DMS114 treated with DMSO at 0.1 percent for 48 hours (cell line): ENCODE data around the gene KANK2.

Source experiments
- DNase-seq: peaks from one replicate; lab custom pipeline; 2025; ENCODE audit not compliant: unreplicated experiment; lab: John Stamatoyannopoulos, UW

The KANK2 gene

DNA sequence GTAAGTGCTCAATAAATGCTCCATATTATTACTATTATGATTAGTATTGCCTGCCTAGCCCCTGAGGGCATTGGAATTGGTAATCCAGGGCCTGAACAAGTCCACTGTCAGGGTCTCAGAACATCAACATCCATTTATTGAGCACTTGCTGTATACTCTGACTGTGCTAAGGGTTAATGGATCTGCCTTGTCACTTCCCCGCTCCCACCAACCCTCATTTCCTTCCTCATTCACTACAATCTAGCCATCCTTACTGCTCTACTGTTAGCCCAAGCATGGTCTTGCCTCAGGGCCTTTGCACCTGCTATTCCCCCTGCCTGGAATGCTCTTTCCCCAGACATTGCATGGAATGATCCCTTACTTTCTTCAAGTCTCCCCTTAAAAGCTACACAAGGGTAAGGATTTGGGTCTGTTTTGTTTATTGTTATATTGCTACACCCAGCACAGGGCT lies 29.4 kb upstream of the KANK2 start:
- DNase-seq = no peak

GRCh38 chr19:11225815-11226214 lies 28.5 kb upstream of the KANK2 start:
- DNase-seq = no peak

GRCh38 chr19:11225172-11225571 lies 27.8 kb upstream of the KANK2 start:
- DNase-seq = no peak

- DNase-seq = no peak
Observed at GRCh38 chr19:11224429-11224828, 27.1 kb upstream of the KANK2 start.

- no peak for DNase-seq
Observed at GRCh38 chr19:11223200-11223599, 25.9 kb upstream of the KANK2 start.

DNA sequence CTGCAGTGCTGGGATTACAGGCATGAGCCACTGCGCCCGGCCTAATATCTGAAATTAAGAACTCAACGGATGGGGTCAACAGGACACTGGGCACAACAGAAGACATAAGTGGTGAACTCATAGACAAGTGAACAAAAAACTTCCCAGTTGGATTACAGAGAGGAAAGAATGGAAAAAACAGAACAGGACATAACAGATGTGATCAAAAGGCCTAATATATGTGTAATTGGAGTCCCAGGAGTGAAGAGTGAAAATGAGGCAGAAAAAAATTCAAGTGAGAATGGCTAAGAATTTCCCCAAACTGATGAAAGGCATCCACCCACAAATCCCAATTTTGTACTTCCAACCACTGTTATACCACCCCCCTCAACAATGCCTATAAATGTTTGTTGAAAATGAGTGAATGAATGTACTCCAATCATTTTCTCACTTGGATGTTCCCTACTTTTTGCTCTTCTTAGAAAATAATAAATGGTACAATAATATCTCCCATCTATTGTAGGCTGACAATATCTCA lies 23.8 kb upstream of the KANK2 start:
- DNase-seq = no peak

DNA sequence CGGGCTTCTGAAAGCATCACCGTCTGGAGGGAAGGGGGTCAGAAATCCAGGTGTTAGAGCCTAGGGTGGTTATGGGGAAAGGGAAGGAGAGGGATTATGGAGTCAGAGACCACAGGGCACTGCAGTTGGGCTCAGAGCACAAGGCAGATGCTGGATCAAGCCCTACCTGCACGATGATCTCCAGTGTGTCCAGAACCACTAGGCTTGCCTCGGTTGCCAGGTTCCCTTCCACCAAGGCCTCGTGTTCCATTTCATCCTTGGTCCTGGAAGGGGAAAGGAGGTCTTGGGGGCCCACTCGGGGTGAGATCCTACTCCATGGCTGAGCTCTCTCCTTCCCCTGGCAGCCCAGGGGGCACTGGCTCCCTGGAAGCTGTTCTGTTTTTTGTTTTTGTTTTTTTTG lies 17.0 kb upstream of the KANK2 start:
- DNase-seq = no peak

GRCh38 chr19:11210656-11210928 lies 13.2 kb upstream of the KANK2 start:
- no peak for DNase-seq

DNA sequence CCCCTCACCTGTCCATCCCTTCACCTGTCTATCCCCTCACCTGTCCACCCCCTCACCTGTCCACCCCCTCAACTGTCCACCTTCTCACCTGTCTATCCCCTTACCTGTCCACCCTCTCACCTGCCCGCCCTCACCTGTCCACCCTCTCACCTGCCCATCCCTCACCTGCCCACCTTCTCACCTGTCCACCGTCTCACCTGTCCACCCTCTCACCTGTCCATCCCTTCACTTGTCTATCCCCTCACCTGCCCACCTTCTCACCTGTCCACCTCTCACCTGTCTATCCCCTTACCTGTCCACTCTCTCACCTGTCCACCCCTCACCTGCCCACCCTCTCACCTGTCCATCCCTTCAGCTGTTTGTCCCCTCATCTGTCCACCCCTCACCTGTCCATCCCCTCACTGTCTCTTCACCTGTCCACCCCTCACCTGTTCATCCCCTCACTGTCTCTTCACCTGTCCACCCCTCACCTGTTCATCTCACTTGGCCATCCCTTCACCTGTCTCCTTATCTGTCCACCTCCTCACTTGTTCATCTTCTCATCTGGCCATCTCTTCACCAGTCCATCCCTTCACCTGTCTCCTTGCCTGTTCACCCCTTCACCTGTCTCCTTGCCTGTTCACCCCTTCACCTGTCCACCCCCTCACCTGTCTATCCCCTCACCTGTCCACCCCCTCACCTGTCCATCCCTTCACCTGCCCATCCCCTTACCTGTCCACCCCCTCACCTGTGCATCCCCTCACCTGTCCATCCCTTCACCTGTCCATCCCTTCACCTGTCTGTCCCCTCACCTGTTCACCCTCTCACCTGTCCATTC lies 12.7 kb upstream of the KANK2 start:
- DNase-seq = no peak

GRCh38 chr19:11208561-11209471 lies 11.5 kb upstream of the KANK2 start:
- DNase-seq = no peak

DNA sequence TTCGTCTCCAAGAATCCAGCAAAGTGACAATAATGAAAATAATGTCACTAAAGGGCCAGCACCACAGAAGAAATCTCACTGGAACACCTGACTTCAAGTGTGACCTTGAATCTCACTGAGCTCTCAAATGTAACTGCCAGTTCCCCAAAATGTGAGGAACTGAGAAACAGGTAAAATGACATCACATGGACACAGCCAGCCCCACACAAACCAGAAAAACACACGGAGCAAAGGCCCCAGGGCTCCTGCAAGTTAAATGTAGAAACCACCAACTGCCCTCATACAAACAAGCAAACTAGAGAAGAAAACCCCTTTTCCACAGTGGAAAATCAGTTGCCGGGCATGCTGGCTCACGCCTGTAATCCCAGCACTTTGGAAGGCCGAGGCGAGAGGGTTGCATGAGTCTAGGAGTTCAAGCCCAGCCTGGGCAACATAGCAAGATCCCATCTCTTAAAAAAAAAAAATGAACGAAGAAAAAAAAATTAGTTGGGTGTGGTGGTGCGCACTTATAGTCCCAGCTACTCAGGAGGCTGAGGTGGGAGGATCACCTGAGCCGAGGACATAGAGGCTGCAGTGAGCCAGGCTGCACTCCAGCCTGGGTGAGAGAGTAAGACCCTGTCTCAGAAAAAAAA lies 8.7 kb upstream of the KANK2 start:
- no peak for DNase-seq

- DNase-seq = no peak
Observed at GRCh38 chr19:11204943-11205349, 7.6 kb upstream of the KANK2 start.

GRCh38 chr19:11204076-11204602 lies 6.8 kb upstream of the KANK2 start:
- DNase-seq = no peak

DNA sequence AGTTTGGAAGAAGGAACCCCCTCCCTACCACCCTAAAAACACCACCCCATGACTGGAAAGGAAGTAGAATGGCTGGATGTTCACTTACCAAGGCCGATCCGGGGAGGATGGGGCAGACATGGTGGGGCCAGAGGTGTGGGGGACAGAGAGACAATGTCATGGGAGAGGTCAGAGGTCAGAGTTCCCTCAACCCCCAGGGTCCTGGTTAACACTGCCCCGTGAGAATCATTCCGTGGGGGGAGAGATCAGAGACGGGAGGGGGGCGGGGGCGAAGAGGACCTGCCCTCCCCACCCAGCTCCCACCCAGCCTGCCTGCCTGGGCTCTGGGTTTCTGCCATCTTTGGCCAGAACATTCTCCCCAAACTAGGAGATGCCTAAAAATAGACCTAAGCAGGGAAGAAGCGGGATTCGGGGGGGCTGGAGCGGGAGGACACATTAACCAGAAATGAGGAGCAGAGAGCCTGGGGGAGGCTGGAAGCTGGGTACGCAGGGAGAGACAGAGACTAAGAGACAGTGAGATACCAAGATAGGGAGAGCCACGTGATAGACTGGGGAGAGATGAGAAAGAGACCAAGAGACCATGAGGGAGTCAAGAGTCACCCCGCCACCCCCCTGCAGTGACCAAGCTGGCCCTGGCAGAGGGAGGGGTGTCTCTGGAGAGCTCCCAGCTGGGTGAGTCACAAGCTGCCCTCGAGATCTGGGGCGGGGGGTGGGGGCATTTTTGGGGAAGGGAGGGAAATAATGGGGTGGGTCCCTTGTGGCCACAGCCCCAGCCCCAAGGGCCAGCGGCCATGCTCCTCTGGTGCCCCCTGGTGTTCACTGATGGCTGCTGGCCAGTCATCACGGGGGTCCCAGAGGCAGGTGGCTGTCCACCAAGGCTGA lies 6.1 kb upstream of the KANK2 start:
- no peak for DNase-seq

- no peak for DNase-seq
Observed at GRCh38 chr19:11202488-11203193, 5.3 kb upstream of the KANK2 start.

- no peak for DNase-seq
Observed at GRCh38 chr19:11201791-11202190, 4.4 kb upstream of the KANK2 start.

DNA sequence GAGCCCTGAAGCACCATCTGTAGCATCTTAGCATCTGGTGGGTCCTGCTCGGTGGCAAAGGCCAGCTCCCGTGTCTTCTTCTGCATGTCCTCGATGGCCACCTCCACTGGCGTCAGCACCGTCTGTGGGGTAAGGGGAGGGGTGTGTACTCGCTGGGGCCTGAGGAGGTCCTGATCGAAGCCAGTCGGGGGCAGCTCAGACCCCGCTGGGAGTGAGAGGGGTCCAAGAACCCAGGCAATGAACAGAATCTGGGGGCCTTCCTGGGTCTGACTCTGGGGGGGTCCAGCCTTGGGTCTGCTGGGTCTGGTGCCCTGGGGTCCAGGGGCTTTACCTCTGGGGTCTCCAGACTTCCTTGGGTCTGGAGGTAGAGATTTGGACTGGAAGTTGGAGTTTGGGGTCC lies 3.6 kb upstream of the KANK2 start:
- no peak for DNase-seq

GRCh38 chr19:11200015-11200574 lies 2.8 kb upstream of the KANK2 start:
- DNase-seq = no peak

GRCh38 chr19:11199517-11199916 lies 2.2 kb upstream of the KANK2 start:
- DNase-seq = no peak
